Adipose tissue (tissue), 3 donors: ENCODE data around the gene VCL. TPM values are rescaled to one million over a fixed set of nuclear protein-coding genes. Genes with fewer than 3 reads are reported as not detected.
"Not testable (repeated sequence)": the region's sequence is repeated elsewhere in the genome, so short reads cannot be mapped to it uniquely, and the experiment has no call there.

Experiments
- H3K27ac ChIP-seq: one replicate; pipeline ENCODE4 v1.5.1; 2013; ENCODE audit warnings: low read depth, low read length
- WGBS, 3 donors: extraction: QIAGEN DNeasy Blood & Tissue Kit; methylation state at CpG; one replicate each; pipeline ENCODE4 v1.1.7; 2013; 5-methylcytosine and 5-hydroxymethylcytosine counted together
- polyA plus RNA-seq, 3 donors: library from polyadenylated mRNA; stranded (reverse); fragments of 200-250 nt; gene quantifications; one replicate each; pipeline ENCODE4 v1.2.3, GENCODE V29; 2013
- donor health status: healthy with polysubstance abuse.
- donor health status: Bipolar disorder and iron deficiency.
- donor health status: healthy.

VCL gene
- 10 to 100 TPM; 12.9 to 64.5 (median 20.1) TPM for polyA plus RNA-seq

- H3K27ac ChIP-seq: peak within 1 kb of the TSS; percentile 91
- 0 to 1% (median 1%) methylated on average over 84 to 92 of the region's 92 CpGs for WGBS, 3 donors
These were observed at the start of gene VCL for GRCh38 chr10:73997787-73998622. Gene VCL, plus strand, starts transcription at chr10:73998116. Its CDS starts 92 bp downstream, at chr10:73998208.

- no peak overlapping the region for H3K27ac ChIP-seq
- WGBS, 3 donors: 86 to 93% (median 91%) methylated on average over 10 of the region's 10 CpGs
These were observed 48.8 kb upstream of the VCL start for GRCh38 chr10:73948947-73949633.

- 77 to 85% (median 85%) methylated on average over 13 of the region's 13 CpGs for WGBS, 3 donors
- no peak overlapping the region for H3K27ac ChIP-seq
These were observed 47.6 kb upstream of the VCL start for GRCh38 chr10:73950155-73950948.

GRCh38 chr10:73953665-73954064 lies 44.3 kb upstream of the VCL start:
- no peak overlapping the region for H3K27ac ChIP-seq
- WGBS, 3 donors: 59 to 89% (median 71%) methylated on average over 1 of the region's 1 CpG

- no peak overlapping the region for H3K27ac ChIP-seq
- 94 to 97% (median 95%) methylated on average over 2 of the region's 2 CpGs for WGBS, 3 donors
These were observed 43.2 kb upstream of the VCL start for GRCh38 chr10:73954737-73955136.

- 94 to 98% (median 97%) methylated on average over 2 of the region's 2 CpGs for WGBS, 3 donors
- H3K27ac ChIP-seq: no peak overlapping the region
These were observed 42.2 kb upstream of the VCL start for GRCh38 chr10:73955719-73956118.

GRCh38 chr10:73956476-73957359 lies 41.2 kb upstream of the VCL start:
- WGBS, 3 donors: 36 to 72% (median 46%) methylated on average over 9 of the region's 9 CpGs
- H3K27ac ChIP-seq: no peak overlapping the region

GRCh38 chr10:73959484-73960243 lies 38.3 kb upstream of the VCL start:
- H3K27ac ChIP-seq: no peak overlapping the region
- WGBS, 3 donors: 57 to 81% (median 62%) methylated on average over 6 of the region's 6 CpGs

GRCh38 chr10:73962386-73962785 lies 35.5 kb upstream of the VCL start:
- 94 to 98% (median 98%) methylated on average over 2 of the region's 2 CpGs for WGBS, 3 donors
- no peak overlapping the region for H3K27ac ChIP-seq

- not testable (repeated sequence) for H3K27ac ChIP-seq
- WGBS, 3 donors: 96 to 97% (median 97%) methylated on average over 12 of the region's 12 CpGs
These were observed 34.4 kb upstream of the VCL start for GRCh38 chr10:73963533-73963932.

- WGBS, 3 donors: 94 to 98% (median 96%) methylated on average over 2 of the region's 2 CpGs
- no peak overlapping the region for H3K27ac ChIP-seq
These were observed 33.2 kb upstream of the VCL start for GRCh38 chr10:73964743-73965142.

- WGBS, 3 donors: 74 to 93% (median 84%) methylated on average over 12 of the region's 12 CpGs
- peak overlapping the region; percentile 38 for H3K27ac ChIP-seq
These were observed 32.5 kb upstream of the VCL start for GRCh38 chr10:73965267-73965889.

- H3K27ac ChIP-seq: peak overlapping the region; percentile 38
- WGBS, 3 donors: 23 to 50% (median 30%) methylated on average over 16 of the region's 16 CpGs
These were observed 31.8 kb upstream of the VCL start for GRCh38 chr10:73965890-73966768.

GRCh38 chr10:73967022-73967429 lies 30.9 kb upstream of the VCL start:
- no peak overlapping the region for H3K27ac ChIP-seq
- 89 to 95% (median 92%) methylated on average over 4 of the region's 4 CpGs for WGBS, 3 donors

GRCh38 chr10:73967544-73967943 lies 30.4 kb upstream of the VCL start:
- no peak overlapping the region for H3K27ac ChIP-seq
- 88 to 94% (median 92%) methylated on average over 5 of the region's 5 CpGs for WGBS, 3 donors

- no peak overlapping the region for H3K27ac ChIP-seq
- 43 to 75% (median 54%) methylated on average over 6 of the region's 6 CpGs for WGBS, 3 donors
These were observed 29.8 kb upstream of the VCL start for GRCh38 chr10:73968098-73968521.
